Measurements from ENCODE around the gene ITSN1.
"Not testable (repeated sequence)": the region's sequence is repeated elsewhere in the genome, so short reads cannot be mapped to it uniquely, and the experiment has no call there.

ITSN1 gene

DNA sequence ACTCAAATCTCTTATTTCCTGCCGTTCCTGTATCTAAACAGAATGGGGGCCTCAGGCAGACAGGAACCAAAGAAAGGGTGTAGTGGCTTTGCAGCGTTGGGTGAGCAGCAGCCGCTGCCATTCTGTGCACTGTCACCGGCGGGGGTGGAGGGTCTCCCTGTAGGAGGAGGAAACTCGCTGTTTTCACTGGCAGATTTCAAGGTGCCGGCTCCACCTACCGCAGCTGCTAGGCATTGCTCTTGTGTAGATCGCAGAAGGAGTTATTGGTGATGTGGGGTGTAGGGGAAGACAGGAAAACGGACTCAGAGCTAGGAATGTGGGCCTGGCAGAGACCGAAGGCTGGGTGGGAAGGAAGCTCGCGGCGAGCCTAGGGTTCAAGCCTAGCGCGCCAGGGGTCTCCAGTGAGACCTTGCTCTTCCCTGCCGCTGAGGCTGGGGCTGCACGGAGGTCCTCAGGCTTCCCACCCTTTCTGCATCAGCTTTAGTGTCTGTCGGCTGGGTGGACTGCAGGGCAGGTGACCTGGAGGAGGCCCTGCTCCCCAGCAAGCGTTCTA lies 252.5 kb downstream of the ITSN1 start:
- peak; percentile 44 for DNase-seq (ENCODE audit: low read depth)

DNA sequence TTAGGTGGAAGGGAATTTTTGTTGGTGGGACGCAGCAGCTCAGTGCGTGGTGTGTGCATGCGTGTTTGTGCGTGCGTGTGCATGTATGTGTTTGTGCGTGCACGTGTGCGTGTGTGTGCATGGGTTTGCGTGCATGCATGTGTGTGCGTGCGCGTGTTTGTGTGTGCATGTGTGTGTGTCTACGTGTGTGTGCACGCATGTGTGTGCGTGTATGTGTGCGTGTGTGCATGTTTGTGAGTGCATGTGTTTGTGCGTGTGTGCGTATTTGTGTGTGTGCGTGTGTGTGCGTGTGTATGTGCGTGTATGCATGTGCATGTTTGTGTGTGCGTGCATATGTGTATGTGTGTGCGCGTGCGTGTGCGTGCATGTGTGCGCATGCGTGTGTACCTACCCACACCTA lies 253.1 kb downstream of the ITSN1 start:
- no peak for DNase-seq (ENCODE audit: low read depth)

DNA sequence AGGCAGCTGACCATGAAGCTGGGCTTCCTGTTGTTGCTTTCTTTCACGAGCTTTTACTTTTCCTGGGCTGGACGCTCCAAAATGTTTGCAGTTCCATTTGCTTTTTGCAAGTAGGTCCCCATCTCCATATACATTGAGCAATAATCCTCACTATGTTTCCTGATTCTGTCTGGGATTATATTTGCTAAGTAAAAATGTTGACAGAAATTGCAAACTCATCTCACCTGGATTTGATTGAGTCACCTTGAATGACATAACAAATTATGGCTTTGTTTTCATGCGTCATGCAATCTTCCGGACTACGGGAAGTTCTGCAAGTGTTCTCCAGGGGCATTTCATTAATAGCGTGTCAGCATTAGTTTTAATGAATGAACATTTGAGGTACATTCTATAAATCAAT lies 254.4 kb downstream of the ITSN1 start:
- DNase-seq (ENCODE audit: low read depth), result no peak

DNA sequence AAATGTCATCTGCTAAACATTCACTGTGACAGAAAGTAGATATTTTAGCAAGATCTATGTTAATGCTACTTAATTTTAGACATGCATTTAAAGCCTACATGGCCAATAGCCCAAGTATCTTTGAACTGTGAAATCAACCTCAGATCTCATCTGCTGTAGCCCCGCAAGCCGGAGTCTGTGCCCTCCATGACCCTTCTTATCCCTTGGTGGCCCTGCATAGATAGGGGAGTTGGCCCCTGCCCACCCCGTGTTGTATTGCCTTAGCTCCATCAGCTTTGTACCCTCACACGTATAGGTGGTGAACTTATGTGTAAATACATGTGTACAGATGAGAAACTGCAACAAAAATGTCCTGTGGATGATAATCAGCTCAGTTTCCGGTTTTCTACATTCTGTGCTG lies 254.8 kb downstream of the ITSN1 start:
- no peak for DNase-seq (ENCODE audit: low read depth)

DNA sequence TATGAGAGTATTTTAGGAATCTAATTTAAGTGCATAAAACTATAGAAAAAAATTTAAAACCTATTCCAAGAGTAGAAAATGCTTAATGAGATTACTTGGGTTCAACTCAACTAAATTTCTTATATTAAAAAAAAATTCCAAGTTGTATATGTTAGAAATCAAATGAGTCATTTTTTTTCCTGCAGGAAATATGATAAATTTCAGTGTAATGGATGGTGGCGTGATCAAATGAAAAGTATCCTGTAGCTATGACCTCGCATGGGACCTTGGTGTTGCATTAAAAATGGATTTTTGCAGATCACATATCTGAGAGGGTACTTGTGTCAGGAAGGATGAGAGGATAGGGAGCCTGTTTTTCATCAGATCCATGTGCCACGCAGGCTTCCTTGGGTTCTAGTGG lies 255.4 kb downstream of the ITSN1 start:
- no peak for DNase-seq (ENCODE audit: low read depth)

DNA sequence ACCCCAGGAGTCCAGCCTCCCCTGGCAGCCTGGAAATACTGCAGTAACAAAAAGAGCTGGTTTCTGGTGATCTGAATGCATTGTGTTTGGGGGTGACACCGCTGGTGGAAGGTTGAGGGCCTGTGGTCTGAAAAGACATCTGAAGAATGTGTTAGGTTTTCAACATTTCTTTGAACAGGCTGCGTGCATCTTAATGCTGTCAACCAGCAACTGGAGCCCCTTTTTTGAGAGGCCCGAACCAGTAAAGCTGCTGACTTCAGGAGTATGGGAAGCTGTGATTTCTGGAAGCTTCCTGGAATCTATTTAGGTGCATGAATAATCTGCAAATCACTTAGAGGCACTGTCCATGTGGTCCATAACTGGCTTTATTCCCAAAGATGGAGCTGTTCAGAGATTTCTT lies 256.3 kb downstream of the ITSN1 start:
- DNase-seq (ENCODE audit: low read depth), result no peak

DNA sequence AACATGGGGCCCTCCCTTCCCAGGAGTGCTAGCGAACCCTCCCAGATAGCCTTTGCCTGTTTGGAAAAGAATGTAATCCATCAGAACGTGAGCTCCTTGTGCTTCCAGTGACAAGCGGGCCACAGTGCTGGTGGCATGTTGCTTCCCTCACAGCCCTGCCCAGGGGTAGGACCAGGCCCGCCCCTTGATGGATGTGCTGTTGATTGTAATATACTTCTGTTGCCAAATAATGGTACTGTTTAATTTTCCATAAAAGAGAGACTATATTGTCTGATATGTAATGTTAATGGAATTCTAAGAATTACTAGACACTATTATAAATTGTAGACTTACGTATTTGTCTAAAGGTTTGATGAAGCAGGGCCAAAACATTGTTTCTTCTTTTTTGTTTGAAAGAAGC lies 256.9 kb downstream of the ITSN1 start:
- DNase-seq (ENCODE audit: low read depth), result no peak

DNA sequence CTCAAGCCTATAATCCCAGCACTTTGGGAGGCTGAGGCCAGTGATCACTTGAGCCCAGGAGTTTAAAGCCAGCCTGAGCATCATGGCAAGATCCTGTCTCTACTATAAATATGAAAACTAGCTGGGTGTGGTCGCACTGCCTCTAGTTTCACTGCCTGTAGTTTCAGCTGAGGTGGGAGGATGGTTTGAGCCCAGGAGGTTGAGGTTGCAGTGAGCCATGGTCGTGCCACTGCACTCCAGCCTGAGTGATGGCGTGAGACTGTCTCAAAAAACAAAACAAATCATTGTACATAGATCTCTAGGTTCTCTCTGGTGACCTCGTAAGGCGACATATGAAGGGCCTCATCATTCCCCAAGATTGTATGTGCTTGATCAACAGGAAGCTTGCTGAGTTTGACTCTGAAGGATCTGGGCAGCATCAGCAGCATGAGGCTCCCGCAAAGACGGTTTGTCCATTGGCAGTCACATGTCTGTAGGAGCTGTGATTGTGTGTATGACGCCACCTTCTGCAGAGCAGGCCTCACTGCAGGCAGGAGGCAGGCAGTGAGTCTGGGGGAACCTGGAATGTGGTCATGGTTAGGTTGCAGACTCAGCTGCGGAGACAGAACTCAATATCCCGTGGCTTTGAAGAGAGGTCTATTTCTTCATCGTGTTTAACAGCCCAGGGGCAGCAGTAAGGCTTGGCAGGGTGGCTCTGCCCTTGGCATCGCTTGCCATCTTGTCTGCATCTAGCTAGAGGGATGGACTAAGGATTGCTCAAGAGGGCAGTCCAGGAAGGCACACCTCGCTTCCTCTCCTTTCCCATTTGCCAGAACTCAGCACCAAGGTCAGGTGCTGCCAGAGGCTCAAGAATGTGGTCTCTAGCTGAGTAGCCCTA lies 259.3 kb downstream of the ITSN1 start:
- no peak for DNase-seq (ENCODE audit: low read depth)

DNA sequence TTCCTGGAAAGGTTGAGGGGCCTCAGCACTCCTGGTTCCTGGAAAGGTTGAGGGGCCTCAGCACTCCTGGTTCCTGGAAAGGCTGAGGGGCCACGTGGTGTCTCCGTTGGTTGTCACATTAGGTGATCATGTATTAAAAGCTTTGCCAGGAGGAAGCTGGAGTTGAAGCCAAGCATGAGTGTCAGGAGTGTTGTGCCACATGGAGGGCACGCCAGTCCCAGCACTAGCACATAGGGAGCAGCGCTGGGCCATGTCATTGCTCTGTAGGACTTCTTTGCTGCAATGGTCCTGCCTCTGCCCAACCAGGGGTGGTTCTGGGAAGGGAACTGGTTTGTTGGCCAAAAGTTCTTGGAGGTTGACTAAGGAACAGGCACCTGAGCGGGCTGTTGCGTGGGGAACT lies 260.0 kb downstream of the ITSN1 start:
- no peak for DNase-seq (ENCODE audit: low read depth)

DNA sequence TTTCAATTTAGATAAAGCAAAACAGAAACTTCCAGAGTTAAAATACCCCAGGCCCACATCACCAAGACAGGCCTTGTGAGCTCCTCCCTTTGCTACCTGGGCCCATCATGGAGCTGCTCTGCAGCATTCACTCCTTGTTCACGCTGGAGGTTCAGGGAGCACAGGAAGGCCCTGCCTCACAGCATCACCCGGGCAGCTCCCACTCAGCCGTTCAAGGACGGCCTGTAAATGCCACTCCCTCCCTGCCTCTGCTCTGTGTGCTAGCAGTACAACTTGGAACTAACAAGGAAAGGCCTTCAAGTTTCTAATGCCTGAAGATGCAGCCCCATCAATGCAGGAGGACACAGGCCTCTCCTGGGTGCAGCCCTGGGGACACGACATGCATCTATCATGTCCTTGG lies 261.7 kb downstream of the ITSN1 start:
- no peak for DNase-seq (ENCODE audit: low read depth)

DNA sequence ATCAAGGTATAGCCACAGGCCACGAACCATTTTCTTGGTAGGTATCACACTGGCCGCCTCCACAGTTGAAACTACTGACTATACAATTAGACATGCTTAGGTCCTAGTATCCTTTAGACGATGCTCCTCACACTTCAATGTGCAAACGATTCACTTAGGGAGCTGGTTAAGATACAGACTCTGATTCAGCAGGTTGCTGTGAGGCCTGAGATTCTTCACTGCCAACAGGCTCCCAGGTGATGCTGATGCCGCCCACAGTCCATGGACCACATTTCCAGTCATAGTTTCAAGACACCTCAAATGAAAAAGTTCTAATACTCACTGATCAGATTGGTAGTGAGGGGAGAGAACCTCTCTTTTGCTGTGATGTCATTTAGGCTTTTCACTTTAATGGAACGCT lies 266.5 kb downstream of the ITSN1 start:
- DNase-seq (ENCODE audit: low read depth), result no peak

DNA sequence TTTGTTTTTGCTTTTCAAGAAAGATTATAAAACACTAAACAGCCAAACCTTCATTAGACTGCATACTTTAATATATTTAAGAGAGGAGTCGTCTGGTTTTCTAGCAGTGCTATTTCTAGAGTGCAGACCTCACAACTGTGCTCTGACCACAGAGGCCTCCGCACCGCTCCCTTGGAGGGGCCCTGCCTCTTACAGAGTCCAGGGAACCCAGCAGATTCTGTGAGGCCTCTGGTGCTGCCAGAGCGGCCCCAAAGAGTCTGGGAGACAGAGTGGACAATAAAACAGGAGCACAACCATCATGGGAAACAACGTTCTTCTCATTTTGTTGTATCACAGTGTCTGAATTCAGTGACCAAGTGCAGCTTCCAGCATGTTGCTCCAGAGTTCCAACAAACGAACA lies 267.5 kb downstream of the ITSN1 start:
- DNase-seq (ENCODE audit: low read depth), result no peak

DNA sequence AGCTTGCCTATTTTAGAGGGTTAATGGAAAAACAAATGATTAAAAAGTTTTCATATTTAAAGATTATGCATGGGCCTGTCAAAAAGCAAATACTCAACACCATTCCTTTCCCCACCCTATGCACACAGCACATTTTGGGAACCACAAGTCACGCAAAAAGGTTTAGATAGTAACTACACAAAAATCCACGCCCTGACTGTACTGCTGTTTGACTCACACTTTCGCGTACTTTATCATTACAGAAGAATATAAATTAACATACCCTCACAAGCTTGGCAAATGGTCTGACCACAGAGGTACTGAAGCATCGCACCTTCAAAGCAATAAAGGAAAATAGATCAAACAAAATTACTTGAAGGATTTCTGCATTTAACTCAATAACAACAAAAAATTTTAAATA lies 271.9 kb downstream of the ITSN1 start:
- no peak for DNase-seq (ENCODE audit: low read depth)

DNA sequence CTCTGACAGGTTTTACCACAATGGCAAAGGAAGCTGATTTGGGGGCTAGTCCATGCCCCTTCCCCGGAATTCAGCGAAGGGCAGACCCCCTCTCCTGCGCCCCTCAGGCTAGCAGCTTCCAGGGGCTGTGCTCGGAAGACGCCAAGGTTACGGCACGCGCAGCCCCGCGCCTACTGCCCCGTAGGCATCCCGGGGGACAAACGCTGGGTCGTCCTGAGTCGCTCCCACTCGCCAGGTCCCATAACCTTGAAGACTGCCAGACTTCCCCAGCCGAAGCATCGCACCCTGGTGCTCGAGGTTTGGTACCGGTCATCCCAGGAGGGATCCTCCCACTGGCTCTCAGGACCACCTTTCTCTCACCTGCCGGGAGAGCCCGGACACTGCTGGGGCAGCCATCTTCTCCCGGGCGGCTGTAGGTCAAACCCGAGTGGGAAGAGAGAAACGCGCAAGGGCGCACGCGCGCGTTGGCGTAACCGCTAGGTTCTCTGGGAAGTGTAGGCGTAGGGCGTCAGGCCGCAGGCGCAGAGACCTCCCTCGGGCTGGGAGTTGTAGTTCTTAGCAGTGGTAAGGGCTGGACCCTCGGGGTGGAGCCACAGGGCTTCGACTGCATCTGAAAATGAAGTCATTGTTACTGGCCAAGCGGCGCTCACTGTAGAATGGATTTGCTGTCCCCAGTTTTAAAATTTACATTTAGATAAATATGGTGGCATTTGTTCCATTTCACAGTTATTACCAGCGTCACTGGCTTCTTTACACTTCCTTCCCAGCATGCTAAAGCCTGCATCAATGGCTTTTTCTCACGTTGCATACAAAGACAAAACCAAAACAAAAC lies 273.3 kb downstream of the ITSN1 start, which contains the start of gene ATP5PO:
Gene ATP5PO (minus strand): TSS at position 437 of the 832 bp plus-strand sequence. CDS start 41 bp downstream, at position 396.
- DNase-seq (ENCODE audit: low read depth), result peak; percentile 93

DNA sequence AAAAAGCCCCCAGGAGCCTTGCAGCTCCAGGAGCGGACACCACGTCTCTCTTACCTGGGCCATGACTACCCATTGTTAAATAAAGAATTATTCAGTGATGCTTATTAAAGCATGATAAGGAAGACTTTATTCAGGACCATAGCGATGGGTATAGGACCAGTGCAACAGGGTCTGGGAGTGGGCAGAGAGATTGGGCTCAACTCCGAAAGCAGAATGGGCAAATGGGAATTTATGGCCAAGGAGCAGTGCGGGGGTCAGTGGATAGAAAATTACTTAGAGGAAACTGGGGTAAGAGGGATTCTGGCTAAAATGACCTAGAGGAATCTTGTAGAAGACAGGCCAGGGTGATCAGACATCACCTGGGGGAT lies 273.9 kb downstream of the ITSN1 start:
- DNase-seq (ENCODE audit: low read depth), result no peak

DNA sequence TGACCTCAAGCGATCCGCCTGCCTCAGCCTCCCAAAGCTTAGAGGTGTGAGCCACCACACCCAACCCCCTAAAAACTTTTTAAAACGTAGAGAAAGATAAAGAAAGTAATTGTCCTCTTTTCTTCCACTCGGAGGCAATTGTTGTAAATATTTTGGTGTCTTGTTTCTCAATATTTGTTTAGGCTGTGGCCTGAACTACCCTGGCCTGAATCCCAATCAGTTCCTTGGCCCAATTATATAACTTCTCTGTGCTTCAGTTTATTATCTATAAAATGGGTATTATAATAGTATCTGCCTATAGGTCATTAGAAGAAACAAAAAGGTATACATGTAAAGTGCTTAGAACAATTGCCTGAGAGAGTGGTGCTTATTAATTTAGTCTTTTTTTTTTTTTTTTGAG lies 275.1 kb downstream of the ITSN1 start:
- DNase-seq (ENCODE audit: low read depth), result no peak

DNA sequence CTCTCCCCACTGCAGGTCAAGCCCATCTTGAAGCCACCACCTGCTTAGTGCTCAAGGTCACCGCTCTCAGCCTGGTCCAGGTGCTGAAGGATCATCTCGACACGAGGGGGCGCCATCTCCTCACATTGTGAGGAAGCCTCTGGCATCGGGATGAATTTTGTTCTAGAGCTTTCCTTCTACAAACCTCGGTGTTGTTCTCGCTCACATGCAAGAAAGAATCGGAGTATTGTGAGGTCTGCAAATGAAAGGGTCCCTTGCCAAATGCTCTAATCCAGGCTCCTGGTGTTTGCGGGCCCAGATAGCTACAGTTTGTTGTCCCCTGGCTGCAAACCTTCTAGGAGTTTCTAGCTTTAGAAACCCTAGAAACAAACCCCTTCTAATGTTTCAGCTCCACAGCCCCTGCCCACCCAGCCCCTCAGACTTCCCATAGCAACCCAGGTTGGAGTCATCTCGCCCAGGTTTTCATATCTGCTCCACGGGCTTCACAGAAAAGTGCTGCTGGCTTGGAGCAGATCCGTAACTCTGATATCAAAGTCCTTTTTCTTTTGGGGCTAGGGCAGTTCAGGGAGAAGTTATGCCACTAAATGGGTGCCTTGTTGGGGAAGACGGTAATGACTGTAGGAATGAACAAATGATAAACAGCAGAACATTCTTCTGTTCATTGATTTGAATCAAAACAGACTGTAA lies 281.9 kb downstream of the ITSN1 start:
- DNase-seq (ENCODE audit: low read depth), result peak; percentile 98

DNA sequence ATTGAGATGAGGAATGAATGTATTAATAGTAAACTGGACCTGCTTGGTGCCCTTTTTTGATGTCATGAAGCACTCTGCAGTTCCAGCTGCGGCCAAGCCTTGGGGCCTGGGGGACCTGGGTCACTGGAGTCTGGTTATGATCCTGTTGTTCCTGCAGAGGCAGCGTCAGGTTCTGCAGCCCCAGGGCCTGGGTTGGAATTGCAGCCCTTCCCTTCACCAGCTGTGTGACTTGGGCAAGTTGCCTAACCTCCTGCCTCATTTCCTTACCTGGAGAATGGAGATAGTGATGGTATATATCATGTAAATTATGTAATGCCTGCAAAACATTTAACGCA lies 282.4 kb downstream of the ITSN1 start:
- no peak for DNase-seq (ENCODE audit: low read depth)

DNA sequence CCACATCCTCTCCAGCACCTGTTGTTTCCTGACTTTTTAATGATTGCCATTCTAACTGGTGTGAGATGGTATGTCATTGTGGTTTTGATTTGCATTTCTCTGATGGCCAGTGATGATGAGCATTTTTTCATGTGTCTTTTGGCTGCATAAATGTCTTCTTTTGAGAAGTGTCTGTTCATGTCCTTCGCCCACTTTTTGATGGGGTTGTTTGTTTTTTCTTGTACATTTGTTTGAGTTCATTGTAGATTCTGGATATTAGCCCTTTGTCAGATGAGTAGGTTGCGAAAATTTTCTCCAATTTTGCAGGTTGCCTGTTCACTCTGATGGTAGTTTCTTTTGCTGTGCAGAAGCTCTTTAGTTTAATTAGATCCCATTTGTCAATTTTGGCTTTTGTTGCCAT lies 283.9 kb downstream of the ITSN1 start:
- not testable (repeated sequence) for DNase-seq (ENCODE audit: low read depth)

DNA sequence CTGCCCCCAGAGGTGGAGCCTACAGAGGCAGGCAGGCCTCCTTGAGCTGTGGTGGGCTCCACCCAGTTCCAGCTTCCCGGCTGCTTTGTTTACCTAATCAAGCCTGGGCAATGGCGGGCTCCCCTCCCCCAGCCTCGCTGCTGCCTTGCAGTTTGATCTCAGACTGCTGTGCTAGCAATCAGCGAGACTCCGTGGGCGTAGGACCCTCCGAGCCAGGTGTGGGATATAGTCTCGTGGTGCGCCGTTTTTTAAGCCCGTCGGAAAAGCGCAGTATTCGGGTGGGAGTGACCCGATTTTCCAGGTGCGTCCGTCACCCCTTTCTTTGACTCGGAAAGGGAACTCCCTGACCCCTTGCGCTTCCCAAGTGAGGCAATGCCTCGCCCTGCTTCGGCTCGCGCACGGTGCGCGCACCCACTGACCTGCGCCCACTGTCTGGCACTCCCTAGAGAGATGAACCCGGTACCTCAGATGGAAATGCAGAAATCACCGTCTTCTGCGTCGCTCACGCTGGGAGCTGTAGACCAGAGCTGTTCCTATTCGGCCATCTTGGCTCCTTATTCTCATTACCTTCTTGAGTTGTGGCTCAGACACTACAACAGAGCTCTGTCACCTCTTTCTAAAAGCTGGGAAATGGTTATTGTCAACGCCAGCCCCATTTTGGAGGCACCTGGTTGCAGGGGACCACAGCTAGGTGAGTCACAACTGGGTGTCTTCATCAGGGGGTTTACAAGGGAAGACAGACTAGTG lies 288.9 kb downstream of the ITSN1 start:
- DNase-seq (ENCODE audit: low read depth), result peak; percentile 44

DNA sequence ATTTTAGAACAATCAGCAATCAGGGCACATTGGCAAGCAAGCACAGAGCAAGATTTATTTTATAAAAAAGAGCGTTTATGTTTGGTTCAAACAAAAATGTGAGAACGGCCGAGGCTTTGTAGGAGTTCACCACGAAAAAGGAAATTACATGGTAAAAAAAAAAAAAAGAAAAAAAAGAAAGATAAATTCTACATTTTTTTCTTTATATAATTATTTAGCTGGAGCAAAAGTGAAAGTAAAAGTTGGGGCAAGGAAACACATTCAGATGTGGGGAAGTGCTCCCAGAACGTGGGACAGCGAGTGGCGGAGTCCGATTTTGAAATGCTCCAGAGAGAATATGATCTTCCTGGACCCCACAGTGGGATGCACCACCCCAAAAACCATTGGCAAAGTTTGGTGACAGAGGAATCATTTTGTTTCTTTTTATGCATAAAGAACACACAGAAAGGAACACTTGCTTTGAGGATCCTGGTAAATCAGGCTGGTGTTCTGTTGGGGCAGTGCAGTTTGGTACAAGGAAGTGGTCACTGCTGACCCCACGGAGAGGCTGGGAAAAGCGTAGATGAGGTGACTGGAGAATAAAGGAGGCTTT lies 289.6 kb downstream of the ITSN1 start:
- DNase-seq (ENCODE audit: low read depth), result no peak

Measured in activated T-cell treated with anti-CD3 and anti-CD28 coated beads for 1 hour (primary cell).